Neural progenitor cell (in vitro differentiated cells): ENCODE measurements around the gene ZNF664.

Source experiments
- CTCF ChIP-seq: fragments of 200-600 bp; sonication (generic); IDR thresholded peaks from 2 replicates; pipeline ENCODE4 v1.5.1; 2017; ENCODE audit warnings: antibody characterized with exemption, mild to moderate bottlenecking
- EZH2 ChIP-seq: fragments of 200-600 bp; sonication (generic); IDR thresholded peaks from 2 replicates; pipeline ENCODE4 v1.6.1; 2017; ENCODE audit warnings: antibody characterized with exemption, mild to moderate bottlenecking, moderate library complexity

- TF ChIP-seq CTCF = no peak
- no peak for TF ChIP-seq EZH2
Observed at GRCh38 chr12:124055066-124055465, 82.1 kb downstream of the ZNF664 start.
